WTC11 (cell line): ENCODE results near the gene CAMK2B.

ENCODE experiments used
- MLX ChIP-seq: sonication (generic); formaldehyde crosslinking; IDR thresholded peaks from 2 replicates; pipeline ENCODE4 v1.8.1; 2023; ENCODE audit warnings: mild to moderate bottlenecking, missing genetic modification reagents, moderate library complexity
- ZNF423 ChIP-seq: fragments of 250-450 bp; sonication (Bioruptor Pico); IDR thresholded peaks from 2 replicates; pipeline ENCODE4 v2.1.2; 2022; ENCODE audit warnings: mild to moderate bottlenecking, moderate library complexity
- TF ChIP-seq, protein P1 (sequence below): sonication (generic); formaldehyde crosslinking; conservative IDR thresholded peaks from 2 replicates; pipeline ENCODE4 v1.8.1; 2022; ENCODE audit warnings: mild to moderate bottlenecking, missing genetic modification reagents
- TF ChIP-seq, protein P2 (sequence below): fragments of 200-600 bp; IDR thresholded peaks from 2 replicates; pipeline ENCODE4 v1.8.0; 2022; ENCODE audit warnings: antibody characterized with exemption
- TF ChIP-seq, protein P3 (sequence below): sonication (generic); formaldehyde crosslinking; IDR thresholded peaks from 2 replicates; pipeline ENCODE4 v1.8.1; 2022; ENCODE audit warnings: low read depth, mild to moderate bottlenecking, moderate library complexity, missing genetic modification reagents, borderline replicate concordance

GRCh38 chr7:44249639-44250234 is 75.7 kb downstream of the CAMK2B start:
- TF ChIP-seq, protein P1, sequence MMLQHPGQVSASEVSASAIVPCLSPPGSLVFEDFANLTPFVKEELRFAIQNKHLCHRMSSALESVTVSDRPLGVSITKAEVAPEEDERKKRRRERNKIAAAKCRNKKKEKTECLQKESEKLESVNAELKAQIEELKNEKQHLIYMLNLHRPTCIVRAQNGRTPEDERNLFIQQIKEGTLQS (CRISPR knock-in tag): no peak
- TF ChIP-seq ZNF423 (CRISPR knock-in tag) (no peak), MLX (no peak)
- TF ChIP-seq, protein P2, sequence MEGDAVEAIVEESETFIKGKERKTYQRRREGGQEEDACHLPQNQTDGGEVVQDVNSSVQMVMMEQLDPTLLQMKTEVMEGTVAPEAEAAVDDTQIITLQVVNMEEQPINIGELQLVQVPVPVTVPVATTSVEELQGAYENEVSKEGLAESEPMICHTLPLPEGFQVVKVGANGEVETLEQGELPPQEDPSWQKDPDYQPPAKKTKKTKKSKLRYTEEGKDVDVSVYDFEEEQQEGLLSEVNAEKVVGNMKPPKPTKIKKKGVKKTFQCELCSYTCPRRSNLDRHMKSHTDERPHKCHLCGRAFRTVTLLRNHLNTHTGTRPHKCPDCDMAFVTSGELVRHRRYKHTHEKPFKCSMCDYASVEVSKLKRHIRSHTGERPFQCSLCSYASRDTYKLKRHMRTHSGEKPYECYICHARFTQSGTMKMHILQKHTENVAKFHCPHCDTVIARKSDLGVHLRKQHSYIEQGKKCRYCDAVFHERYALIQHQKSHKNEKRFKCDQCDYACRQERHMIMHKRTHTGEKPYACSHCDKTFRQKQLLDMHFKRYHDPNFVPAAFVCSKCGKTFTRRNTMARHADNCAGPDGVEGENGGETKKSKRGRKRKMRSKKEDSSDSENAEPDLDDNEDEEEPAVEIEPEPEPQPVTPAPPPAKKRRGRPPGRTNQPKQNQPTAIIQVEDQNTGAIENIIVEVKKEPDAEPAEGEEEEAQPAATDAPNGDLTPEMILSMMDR: no peak
- TF ChIP-seq, protein P3, sequence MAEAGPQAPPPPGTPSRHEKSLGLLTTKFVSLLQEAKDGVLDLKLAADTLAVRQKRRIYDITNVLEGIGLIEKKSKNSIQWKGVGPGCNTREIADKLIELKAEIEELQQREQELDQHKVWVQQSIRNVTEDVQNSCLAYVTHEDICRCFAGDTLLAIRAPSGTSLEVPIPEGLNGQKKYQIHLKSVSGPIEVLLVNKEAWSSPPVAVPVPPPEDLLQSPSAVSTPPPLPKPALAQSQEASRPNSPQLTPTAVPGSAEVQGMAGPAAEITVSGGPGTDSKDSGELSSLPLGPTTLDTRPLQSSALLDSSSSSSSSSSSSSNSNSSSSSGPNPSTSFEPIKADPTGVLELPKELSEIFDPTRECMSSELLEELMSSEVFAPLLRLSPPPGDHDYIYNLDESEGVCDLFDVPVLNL (CRISPR knock-in tag): no peak
